Sigmoid colon (tissue), 7 donors: ENCODE data around the gene PDGFRA. TPM values are rescaled to one million over a fixed set of nuclear protein-coding genes. Genes with fewer than 3 reads are reported as not detected.
"Not testable (repeated sequence)": the region's sequence is repeated elsewhere in the genome, so short reads cannot be mapped to it uniquely, and the experiment has no call there.

Experiments
- DNase-seq: peaks from one replicate; pipeline ENCODE4 v3.0.0-alpha.2; 2019
- H3K27ac ChIP-seq, 4 donors: fragments of 200-600 bp; sonication (generic); one replicate each; pipeline ENCODE4 v1.5.1; 2016 to 2019; ENCODE audit warnings: mild to moderate bottlenecking in 1 of 4
- H3K27me3 ChIP-seq, 3 donors: fragments of 200-600 bp; sonication (generic); one replicate each; pipeline ENCODE4 v1.5.1; 2019; ENCODE audit warnings: mild to moderate bottlenecking in 1 of 3
- H3K36me3 ChIP-seq, 4 donors: fragments of 200-600 bp; sonication (generic); one replicate each; pipeline ENCODE4 v1.5.1; 2016 to 2019
- H3K4me1 ChIP-seq, 4 donors: fragments of 200-600 bp; sonication (generic); one replicate each; pipeline ENCODE4 v1.5.1; 2017 to 2019
- H3K4me3 ChIP-seq, 4 donors: fragments of 200-600 bp; sonication (generic); one replicate each; pipeline ENCODE4 v1.5.1; 2017 to 2019; ENCODE audit warnings: mild to moderate bottlenecking in 2 of 4, moderate library complexity in 1 of 4
- H3K9me3 ChIP-seq, 4 donors: fragments of 200-600 bp in 3 of 4; sonication (generic) in 3 of 4; one replicate each; pipeline versions ENCODE4 v1.5.1 to v1.6.1; 2013 to 2019
- CTCF ChIP-seq, 4 experiments: fragments of 450-650 bp in 3 of 4; fragments of 200-600 bp in 1 of 4; IDR thresholded peaks; one replicate each; pipeline ENCODE4 v1.5.1; 2016 to 2019; ENCODE audit warnings: antibody characterized with exemption in 4 of 4, mild to moderate bottlenecking in 3 of 4, moderate library complexity in 2 of 4
- EP300 ChIP-seq, 4 donors: sonication (generic); formaldehyde crosslinking; IDR thresholded peaks; one replicate each; pipeline ENCODE4 v1.6.1; 2017; ENCODE audit warnings: antibody characterized with exemption in 4 of 4
- POLR2A ChIP-seq, 2 donors: fragments of 450-650 bp; IDR thresholded peaks; one replicate each; pipeline ENCODE4 v1.6.1; 2016; ENCODE audit warnings: antibody characterized with exemption in 2 of 2, mild to moderate bottlenecking in 2 of 2, moderate library complexity in 2 of 2
- POLR2AphosphoS5 ChIP-seq, 4 donors: sonication (generic); formaldehyde crosslinking; IDR thresholded peaks; one replicate each; pipeline ENCODE4 v1.6.1; 2017; ENCODE audit warnings: antibody characterized with exemption in 4 of 4
- WGBS, 2 donors: extraction: QIAGEN DNeasy Blood & Tissue Kit; methylation state at CpG; one replicate each; pipeline ENCODE4 v1.1.7; 2013; 5-methylcytosine and 5-hydroxymethylcytosine counted together
- intact Hi-C: fragments of 100-400 bp; cut with DNase I; formaldehyde crosslinking; loops from one replicate; pipeline ENCODE4 v1.15.1; 2023
- polyA plus RNA-seq, 3 donors: library from polyadenylated mRNA; stranded (reverse); fragments of 200-250 nt; gene quantifications; one replicate each; pipeline ENCODE4 v1.2.3, GENCODE V29; 2013
- total RNA-seq, 4 donors: library from RNA; depleted of rRNA; stranded (reverse); fragments of >200 nt; gene quantifications; one replicate each; pipeline ENCODE4 v1.1.0, GENCODE V29; 2016
- donor health status: healthy with polysubstance abuse.
- donor health status: Bipolar disorder and iron deficiency.
- donor health status: healthy.

PDGFRA gene
- total and polyA plus RNA-seq, 7 donors = 3.2 to 222 (median 170) TPM

- TF ChIP-seq EP300 (IDR thresholded peaks at IDR 0.05) (no peak), CTCF (IDR thresholded peaks at IDR 0.05) (no peak), POLR2AphosphoS5 (IDR thresholded peaks at IDR 0.05) (no peak), POLR2A (IDR thresholded peaks at IDR 0.05) (no peak)
- no peaks in the 10 kb centered on the region for H3K9me3 ChIP-seq
- DNase-seq = no peak
- H3K36me3 ChIP-seq = no peaks in the 10 kb centered on the region
- peaks cover 0 to 51% (median 45%) of the 10 kb centered on the region in 4 donors for H3K4me1 ChIP-seq
- 16 to 24% methylated on average over 10 of the region's 10 CpGs for WGBS, 2 donors
- intact Hi-C loops = loop anchor here (2.0 to 5.0 kb wide), 4 partner anchors 326 to 1857 kb away; partner anchors contain the start of gene FIP1L1
- H3K4me3 ChIP-seq = peak overlapping the region; percentile 16 to 54 (median 46)
- H3K27me3 ChIP-seq = peaks cover 30 to 42% (median 36%) of the 10 kb centered on the region in 3 donors
- peak overlapping the region in 2 of 4 donors; percentile 61 to 75 for H3K27ac ChIP-seq
Observed at GRCh38 chr4:54234497-54235205, 5.6 kb downstream of the PDGFRA start.

- not testable (repeated sequence) for H3K36me3 ChIP-seq, DNase-seq, H3K9me3 ChIP-seq
- 84 to 88% methylated on average over 7 of the region's 7 CpGs for WGBS, 2 donors
- Histone ChIP-seq H3K27me3 (peaks cover 13 to 25% (median 19%) of the 10 kb centered on the region in 3 donors), H3K4me1 (peaks cover 0 to 35% (median 28%) of the 10 kb centered on the region in 4 donors), H3K4me3 (peak overlapping the region in 2 of 4 donors; percentile 13 to 54), H3K27ac (peak overlapping the region in 1 of 4 donors; percentile 20)
- intact Hi-C loops = loop anchor here (5.0 kb wide), 1 partner anchor 1859 kb away; no protein-coding TSS in a partner anchor
Observed at GRCh38 chr4:54236316-54236715, 7.2 kb downstream of the PDGFRA start.

- H3K36me3 ChIP-seq = no peaks in the 10 kb centered on the region
- peaks cover 0 to 11% (median 5%) of the 10 kb centered on the region in 3 donors for H3K27me3 ChIP-seq
- no peak for DNase-seq
- intact Hi-C loops = loop anchor here (5.0 kb wide), 1 partner anchor 1860 kb away; no protein-coding TSS in a partner anchor
- 71 to 72% methylated on average over 2 of the region's 2 CpGs for WGBS, 2 donors
- H3K4me1 ChIP-seq = peaks cover 0 to 20% (median 14%) of the 10 kb centered on the region in 4 donors
- H3K4me3 ChIP-seq = no peak overlapping the region
- TF ChIP-seq POLR2A (IDR thresholded peaks at IDR 0.05) = no peak
- no peak for TF ChIP-seq CTCF (IDR thresholded peaks at IDR 0.05)
- no peaks in the 10 kb centered on the region for H3K9me3 ChIP-seq
- no peak overlapping the region for H3K27ac ChIP-seq
Observed at GRCh38 chr4:54237770-54238169, 8.7 kb downstream of the PDGFRA start.

- TF ChIP-seq POLR2AphosphoS5 (IDR thresholded peaks at IDR 0.05) = no peak
- TF ChIP-seq EP300 (IDR thresholded peaks at IDR 0.05) = no peak
- TF ChIP-seq CTCF (IDR thresholded peaks at IDR 0.05) = no peak
- no peak for TF ChIP-seq POLR2A (IDR thresholded peaks at IDR 0.05)
- Histone ChIP-seq H3K27ac (no peak overlapping the region), H3K36me3 (no peaks in the 10 kb centered on the region), H3K4me1 (peaks cover 0 to 14% (median 8%) of the 10 kb centered on the region in 4 donors), H3K27me3 (peaks cover 0 to 6% (median 0%) of the 10 kb centered on the region in 3 donors), H3K9me3 (no peaks in the 10 kb centered on the region), H3K4me3 (peak overlapping the region in 1 of 4 donors; percentile 0)
- intact Hi-C loops = loop anchor here (5.0 kb wide), 1 partner anchor 1861 kb away; no protein-coding TSS in a partner anchor
- no peak for DNase-seq
Observed at GRCh38 chr4:54238389-54238788, 9.3 kb downstream of the PDGFRA start.

- H3K9me3 ChIP-seq, H3K4me1 ChIP-seq, H3K27me3 ChIP-seq, H3K4me3 ChIP-seq, H3K36me3 ChIP-seq, intact Hi-C loops, DNase-seq, H3K27ac ChIP-seq: not testable (repeated sequence)
- WGBS, 2 donors = 79 to 95% methylated on average over 3 of the region's 3 CpGs
Observed at GRCh38 chr4:54241268-54241823, 12.3 kb downstream of the PDGFRA start.

GRCh38 chr4:54243541-54243940, 14.4 kb downstream of the PDGFRA start:
- H3K4me1 ChIP-seq, intact Hi-C loops, H3K9me3 ChIP-seq, H3K27me3 ChIP-seq, H3K27ac ChIP-seq, H3K36me3 ChIP-seq, H3K4me3 ChIP-seq, DNase-seq: not testable (repeated sequence)
- WGBS, 2 donors = 96 to 97% methylated on average over 15 of the region's 15 CpGs

- DNase-seq, H3K27ac ChIP-seq, H3K9me3 ChIP-seq, H3K4me3 ChIP-seq, intact Hi-C loops, H3K4me1 ChIP-seq, H3K27me3 ChIP-seq, H3K36me3 ChIP-seq: not testable (repeated sequence)
- WGBS, 2 donors = 60 to 74% methylated on average over 1 of the region's 1 CpG
Observed at GRCh38 chr4:54252312-54252711, 23.2 kb downstream of the PDGFRA start.
